PFSK-1 (cell line): ENCODE measurements around the gene KRTAP24-1.

ENCODE experiments used
- FOXP2 ChIP-seq: optimal IDR thresholded peaks from 2 replicates; pipeline ENCODE3; 2011; ENCODE audit warnings: borderline replicate concordance, control low read depth, inconsistent platforms; ENCODE audit not compliant: insufficient read depth; ENCODE audit errors: extremely low read length, extremely low read depth
- POLR2AphosphoS5 ChIP-seq: IDR thresholded peaks from 2 replicates; pipeline ENCODE4 v1.6.1; 2012; ENCODE audit warnings: low read depth, mild to moderate bottlenecking, control low read depth, low read length, moderate library complexity
- SIN3A ChIP-seq: IDR thresholded peaks from 2 replicates; pipeline ENCODE4 v1.6.1; 2012; ENCODE audit warnings: mild to moderate bottlenecking, low read length, moderate library complexity, borderline replicate concordance; ENCODE audit not compliant: insufficient read depth
- TAF1 ChIP-seq: IDR thresholded peaks from 2 replicates; pipeline ENCODE4 v1.6.1; 2012; ENCODE audit warnings: low read length, control low read depth, borderline replicate concordance; ENCODE audit not compliant: insufficient read depth
- TF ChIP-seq, protein P1 (sequence below), 2 experiments: IDR thresholded peaks; 2 replicates each; pipeline versions ENCODE4 v1.6.1 to v1.8.0; 2011 to 2012; ENCODE audit warnings: low read depth in 2 of 2, low read length in 2 of 2, control low read depth in 1 of 2, inconsistent platforms in 1 of 2, mild to moderate bottlenecking in 1 of 2, moderate library complexity in 1 of 2; ENCODE audit not compliant: insufficient read depth in 1 of 2

- TF ChIP-seq POLR2AphosphoS5 = no peak
- no peak for TF ChIP-seq TAF1
- TF ChIP-seq, protein P1, sequence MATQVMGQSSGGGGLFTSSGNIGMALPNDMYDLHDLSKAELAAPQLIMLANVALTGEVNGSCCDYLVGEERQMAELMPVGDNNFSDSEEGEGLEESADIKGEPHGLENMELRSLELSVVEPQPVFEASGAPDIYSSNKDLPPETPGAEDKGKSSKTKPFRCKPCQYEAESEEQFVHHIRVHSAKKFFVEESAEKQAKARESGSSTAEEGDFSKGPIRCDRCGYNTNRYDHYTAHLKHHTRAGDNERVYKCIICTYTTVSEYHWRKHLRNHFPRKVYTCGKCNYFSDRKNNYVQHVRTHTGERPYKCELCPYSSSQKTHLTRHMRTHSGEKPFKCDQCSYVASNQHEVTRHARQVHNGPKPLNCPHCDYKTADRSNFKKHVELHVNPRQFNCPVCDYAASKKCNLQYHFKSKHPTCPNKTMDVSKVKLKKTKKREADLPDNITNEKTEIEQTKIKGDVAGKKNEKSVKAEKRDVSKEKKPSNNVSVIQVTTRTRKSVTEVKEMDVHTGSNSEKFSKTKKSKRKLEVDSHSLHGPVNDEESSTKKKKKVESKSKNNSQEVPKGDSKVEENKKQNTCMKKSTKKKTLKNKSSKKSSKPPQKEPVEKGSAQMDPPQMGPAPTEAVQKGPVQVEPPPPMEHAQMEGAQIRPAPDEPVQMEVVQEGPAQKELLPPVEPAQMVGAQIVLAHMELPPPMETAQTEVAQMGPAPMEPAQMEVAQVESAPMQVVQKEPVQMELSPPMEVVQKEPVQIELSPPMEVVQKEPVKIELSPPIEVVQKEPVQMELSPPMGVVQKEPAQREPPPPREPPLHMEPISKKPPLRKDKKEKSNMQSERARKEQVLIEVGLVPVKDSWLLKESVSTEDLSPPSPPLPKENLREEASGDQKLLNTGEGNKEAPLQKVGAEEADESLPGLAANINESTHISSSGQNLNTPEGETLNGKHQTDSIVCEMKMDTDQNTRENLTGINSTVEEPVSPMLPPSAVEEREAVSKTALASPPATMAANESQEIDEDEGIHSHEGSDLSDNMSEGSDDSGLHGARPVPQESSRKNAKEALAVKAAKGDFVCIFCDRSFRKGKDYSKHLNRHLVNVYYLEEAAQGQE (IDR thresholded peaks at IDR 0.05; ENCODE audit: insufficient read depth in 1 of 2, low read depth in 2 of 2, low read length in 2 of 2) = no peak
- TF ChIP-seq SIN3A = no peak
- no peak for TF ChIP-seq FOXP2
Observed at GRCh38 chr21:30238168-30238567, 44.6 kb downstream of the KRTAP24-1 start.
